Activated CD4-positive, CD25-positive, alpha-beta regulatory T cell treated with anti-CD3 and anti-CD28 coated beads, Interleukin-2, amount 50 U/mL, for 72 hours (primary cell): ENCODE results near the gene NOS3.
A peak's percentile ranks its signal among the peaks of the same experiment; 100 is the strongest.
"Not testable (repeated sequence)": the region's sequence is repeated elsewhere in the genome, so short reads cannot be mapped to it uniquely, and the experiment has no call there.

Source experiments
- DNase-seq: peaks from one replicate; pipeline ENCODE4 v3.0.0; 2021

The NOS3 gene

GRCh38 chr7:151005566-151005965 is 14.7 kb downstream of the NOS3 start:
- DNase-seq, result no peak

- no peak for DNase-seq
Observed at GRCh38 chr7:151006590-151007300, 15.9 kb downstream of the NOS3 start.

- DNase-seq, result no peak
Observed at GRCh38 chr7:151007469-151007898, 16.7 kb downstream of the NOS3 start.

DNA sequence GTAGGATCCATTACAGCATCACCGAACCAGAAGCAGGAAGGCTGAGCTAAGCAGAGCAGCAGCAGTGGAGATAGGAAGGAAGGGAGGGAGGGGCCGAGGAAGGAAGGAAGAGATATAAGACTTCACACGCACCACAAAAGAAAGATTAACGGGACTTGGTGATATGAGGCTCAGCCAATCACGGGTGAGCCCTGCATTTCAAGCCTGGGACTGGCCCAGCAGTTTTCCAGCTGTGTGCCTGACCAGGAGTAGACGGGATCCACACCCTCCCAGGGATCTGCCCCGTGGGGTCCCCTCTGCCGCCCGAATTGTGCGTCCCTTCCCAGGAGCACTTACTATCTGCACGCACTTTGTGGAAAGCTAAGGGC is 17.3 kb downstream of the NOS3 start:
- no peak for DNase-seq

GRCh38 chr7:151008511-151009323 is 17.9 kb downstream of the NOS3 start:
- peak; percentile 87 for DNase-seq

- DNase-seq, result no peak
Observed at GRCh38 chr7:151009327-151010036, 18.7 kb downstream of the NOS3 start.

DNA sequence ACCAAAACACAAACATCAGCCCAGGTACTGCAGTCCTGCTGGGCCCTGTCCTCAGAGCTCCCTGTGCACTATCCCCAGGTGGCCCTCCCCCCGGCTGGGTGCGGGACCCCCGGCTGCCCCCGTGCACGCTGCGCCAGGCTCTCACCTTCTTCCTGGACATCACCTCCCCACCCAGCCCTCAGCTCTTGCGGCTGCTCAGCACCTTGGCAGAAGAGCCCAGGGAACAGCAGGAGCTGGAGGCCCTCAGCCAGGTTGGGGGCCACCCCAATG is 19.2 kb downstream of the NOS3 start:
- DNase-seq, result no peak

DNA sequence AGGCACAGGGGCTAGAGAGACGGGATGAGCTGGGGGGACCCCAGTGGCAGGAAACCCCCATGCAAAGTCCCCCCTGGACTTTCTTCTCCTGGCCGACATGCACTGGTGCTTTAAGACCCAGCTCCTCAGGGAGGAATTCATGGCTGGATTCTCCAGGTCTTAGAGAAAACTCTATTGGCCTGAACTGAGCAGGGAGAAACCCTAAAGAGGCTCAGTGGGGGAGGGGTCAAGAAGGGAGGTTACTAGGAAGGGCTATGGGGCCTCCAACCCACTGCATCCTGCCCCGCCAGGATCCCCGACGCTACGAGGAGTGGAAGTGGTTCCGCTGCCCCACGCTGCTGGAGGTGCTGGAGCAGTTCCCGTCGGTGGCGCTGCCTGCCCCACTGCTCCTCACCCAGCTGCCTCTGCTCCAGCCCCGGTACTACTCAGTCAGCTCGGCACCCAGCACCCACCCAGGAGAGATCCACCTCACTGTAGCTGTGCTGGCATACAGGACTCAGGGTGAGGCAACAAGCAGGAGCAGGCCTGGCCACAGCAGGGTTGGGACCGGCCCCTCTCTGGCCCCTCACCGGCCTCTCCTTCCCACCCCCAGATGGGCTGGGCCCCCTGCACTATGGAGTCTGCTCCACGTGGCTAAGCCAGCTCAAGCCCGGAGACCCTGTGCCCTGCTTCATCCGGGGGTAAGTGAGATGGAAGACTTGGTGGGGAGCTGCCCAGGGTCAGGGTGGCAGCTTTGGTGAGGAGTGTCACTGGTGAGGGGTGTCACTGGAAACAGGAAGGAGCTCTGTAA is 19.7 kb downstream of the NOS3 start:
- DNase-seq, result no peak

- no peak for DNase-seq
Observed at GRCh38 chr7:151011097-151011409, 20.2 kb downstream of the NOS3 start.

- DNase-seq, result not testable (repeated sequence)
Observed at GRCh38 chr7:151011616-151012015, 20.8 kb downstream of the NOS3 start.

DNA sequence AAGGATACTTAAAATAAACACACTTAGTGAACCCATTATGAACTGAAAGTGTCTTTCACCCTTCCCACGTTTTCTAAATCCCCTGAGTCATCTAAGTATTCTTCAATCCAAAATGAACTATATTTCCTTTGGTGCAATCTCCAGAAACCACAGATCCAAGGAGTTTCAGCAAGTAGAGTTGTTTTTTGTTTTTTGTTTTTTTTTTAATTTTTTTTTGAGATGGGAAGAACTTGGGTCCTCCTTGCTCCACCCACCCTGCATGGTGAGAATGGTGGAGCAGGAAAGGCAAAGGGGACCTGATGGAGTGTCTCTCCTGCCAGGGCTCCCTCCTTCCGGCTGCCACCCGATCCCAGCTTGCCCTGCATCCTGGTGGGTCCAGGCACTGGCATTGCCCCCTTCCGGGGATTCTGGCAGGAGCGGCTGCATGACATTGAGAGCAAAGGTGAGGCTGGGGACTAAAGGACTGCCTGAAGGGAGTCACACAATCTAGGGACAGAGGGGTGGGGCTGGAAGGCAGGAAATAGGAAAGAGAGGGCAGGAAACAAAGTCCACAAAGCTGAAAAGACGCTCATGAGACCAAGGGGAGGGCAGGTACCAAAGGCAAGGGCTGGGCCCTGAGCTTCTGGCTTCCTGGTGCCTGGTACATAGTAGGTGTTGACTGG is 21.3 kb downstream of the NOS3 start:
- DNase-seq, result no peak

GRCh38 chr7:151012911-151013347 is 22.1 kb downstream of the NOS3 start:
- no peak for DNase-seq

DNA sequence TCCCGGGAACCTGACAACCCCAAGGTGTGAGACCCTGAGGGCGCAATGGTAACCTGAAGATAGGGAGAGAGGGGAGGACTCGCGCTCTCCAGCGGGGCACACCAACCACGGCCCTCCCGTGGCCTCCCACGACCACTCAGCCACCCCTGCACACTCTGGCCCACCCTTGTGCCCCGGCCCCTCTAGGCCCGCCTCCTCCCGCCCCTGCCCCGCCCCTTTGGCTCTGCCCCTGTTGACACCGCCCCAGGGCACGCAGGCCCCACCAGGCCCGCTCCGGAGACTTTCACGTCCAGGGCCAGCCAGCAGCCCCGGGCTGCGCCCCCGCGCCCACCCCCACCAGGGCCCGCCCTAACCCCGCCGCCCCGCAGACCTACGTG is 22.5 kb downstream of the NOS3 start:
- no peak for DNase-seq

- DNase-seq, result peak; percentile 79
Observed at GRCh38 chr7:151013733-151014497, 23.1 kb downstream of the NOS3 start.

- DNase-seq, result no peak
Observed at GRCh38 chr7:151014950-151015349, 24.1 kb downstream of the NOS3 start.

- DNase-seq, result no peak
Observed at GRCh38 chr7:151015967-151016366, 25.1 kb downstream of the NOS3 start.

DNA sequence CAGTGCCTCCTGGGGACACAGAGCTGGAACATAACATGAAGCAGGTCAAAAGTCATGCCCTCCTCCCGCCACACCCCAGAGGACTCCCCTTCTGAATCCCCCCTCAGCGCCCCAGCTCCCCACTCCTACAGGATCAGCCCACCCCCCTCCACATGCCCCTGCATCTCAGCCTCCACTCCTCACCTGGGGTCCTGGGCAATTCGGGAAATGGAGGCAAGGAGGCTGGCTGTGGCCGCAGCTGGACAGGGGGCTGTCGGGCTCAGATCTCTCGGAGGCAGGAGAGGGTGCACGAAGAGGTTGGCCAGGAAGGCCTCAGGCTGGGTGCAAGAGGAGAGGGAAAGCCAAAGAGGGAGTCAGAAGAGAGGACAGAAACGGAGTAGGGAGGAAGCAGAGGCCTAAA is 25.7 kb downstream of the NOS3 start:
- no peak for DNase-seq

DNA sequence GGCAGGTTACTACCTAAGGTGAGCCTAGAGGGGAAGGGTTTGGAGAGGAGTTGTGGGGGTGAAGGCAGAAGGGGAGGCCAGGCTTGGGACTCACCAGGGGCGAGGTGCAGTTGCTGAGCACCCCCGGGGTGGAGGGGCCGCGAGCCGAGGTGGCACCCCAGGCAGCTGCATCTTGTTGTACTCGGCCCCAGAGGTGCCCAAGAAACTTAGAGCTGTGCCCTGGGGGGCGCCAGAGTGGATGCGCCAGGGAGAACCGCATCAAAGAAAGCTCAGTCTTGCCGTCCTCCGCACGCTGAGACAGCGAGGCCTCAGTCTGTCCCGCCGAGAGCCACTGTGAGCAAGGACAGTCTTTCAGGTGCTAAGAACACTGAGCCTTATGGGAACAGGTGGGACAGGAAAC is 26.1 kb downstream of the NOS3 start:
- DNase-seq, result no peak

DNA sequence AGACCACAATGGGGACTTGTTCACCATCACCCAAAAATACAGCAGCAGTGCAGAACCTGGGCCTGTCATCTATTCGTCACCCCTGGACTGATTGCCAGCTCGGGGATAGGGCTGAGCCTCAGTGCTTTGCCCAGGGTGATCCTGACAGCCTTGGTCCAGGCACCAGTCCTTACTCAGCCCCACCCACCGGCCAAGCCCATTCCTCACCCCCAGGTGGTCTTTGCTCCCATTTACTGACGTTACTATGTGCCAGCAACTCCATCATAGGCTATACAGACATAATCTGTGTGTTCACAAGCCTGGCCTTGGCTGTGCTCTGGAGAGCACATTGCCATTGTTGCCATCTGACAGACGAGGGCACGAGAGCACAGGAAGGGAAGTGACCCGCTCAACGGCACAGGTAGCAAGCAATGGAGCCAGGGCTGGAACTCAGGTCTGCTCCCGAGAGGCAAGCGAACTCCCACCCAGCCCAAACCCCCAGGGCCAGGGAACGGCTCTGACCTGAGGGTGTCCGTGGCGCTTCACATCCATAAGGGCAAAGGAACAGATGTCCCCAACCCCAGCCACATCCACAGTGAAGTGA is 26.6 kb downstream of the NOS3 start:
- DNase-seq, result no peak

- peak; percentile 81 for DNase-seq
Observed at GRCh38 chr7:151017953-151018420, 27.2 kb downstream of the NOS3 start.

- DNase-seq, result no peak
Observed at GRCh38 chr7:151018421-151019129, 27.8 kb downstream of the NOS3 start.
